ENCODE measurements around the gene HOXA13.

The HOXA13 gene

DNA sequence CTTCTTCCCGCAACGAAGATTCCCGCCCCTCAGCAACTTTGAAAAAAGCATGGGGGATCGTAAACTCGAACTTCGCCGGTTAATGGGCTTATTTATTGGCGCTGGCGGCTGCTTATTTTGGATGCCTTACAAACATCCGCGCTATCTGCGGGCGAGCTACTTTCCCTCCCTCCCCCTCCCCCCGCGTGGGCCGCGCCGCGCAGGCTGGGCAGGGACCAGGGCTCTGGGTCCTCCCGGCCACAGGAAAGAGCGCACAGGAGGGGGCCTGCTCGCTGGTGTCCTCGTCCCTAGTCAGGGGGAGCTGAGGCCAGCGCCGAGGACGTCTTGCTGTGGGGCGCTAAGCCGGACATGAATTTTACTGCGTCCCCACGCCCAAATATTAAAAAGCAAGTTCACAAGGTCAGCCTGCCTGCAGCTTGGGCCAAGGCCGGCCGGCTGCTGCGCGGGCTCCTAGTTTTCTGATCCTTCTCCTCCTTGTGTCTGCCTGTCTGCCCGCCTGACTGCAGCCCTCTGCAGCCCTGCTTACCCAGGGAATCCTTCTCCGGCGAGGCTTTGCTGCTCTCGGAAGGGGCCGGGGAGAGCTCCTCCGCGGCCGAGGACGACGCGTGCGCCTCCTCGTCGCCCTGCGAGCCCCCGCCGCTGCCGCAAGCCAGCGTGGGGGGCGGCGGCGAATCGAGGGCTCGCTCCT, 26.9 kb downstream of the HOXA13 start:
- in situ Hi-C loops (cut with HindIII; ENCODE audit: low sequenced_read_pairs), result no loop called here

DNA sequence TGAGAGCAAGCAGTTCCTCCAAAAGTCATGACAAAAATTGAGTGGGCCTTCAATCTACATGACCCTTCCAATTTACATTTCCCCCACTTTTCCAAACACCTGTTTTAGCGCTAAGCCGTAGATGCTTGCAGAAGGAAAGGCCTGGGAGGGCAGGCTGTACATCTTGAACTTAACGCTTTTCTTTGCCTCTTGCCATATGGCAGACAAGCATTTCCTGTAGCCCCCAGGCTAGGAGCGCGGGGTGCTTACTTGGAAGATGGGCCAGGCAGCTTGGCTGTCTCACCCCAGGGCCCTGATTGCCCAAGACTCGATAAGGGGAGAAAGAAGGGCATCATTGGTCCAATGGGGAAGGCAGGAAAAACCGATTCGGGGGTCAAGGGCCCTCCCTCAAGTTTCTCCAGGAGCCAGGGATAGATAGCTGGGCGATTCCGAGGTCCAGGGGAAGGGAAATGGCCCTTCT, 27.5 kb downstream of the HOXA13 start:
- in situ Hi-C loops (cut with HindIII; ENCODE audit: low sequenced_read_pairs), result no loop called here

DNA sequence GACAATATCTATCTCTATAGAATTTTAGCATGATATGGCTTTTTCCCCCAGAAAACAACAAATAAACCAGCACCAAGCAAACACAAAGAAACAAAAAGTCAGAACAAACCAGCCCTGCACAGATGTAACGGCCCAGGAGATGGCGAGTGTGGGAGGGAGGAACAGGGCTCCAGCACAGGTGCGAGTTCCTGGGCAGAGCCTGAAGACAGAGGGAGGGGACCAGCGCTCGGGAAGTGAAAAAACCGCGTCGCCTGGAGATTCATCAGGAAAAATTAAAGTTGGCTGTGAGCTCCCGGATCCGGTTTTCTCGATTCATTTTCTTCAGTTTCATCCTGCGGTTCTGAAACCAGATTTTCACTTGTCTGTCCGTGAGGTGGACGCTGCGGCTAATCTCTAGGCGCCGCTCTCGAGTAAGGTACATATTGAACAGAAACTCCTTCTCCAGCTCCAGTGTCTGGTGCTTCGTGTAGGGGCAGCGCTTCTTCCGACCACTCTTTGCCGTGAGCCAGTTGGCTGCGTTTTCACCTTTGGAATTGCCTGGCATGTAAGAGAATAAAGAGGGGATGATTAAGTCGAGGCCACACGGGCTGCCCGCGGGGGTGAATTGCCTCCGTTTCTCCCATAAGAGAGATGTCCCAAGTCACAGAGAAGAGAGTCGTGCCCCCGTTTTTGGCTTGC, 28.1 kb downstream of the HOXA13 start:
- in situ Hi-C loops (cut with HindIII; ENCODE audit: low sequenced_read_pairs), result no loop called here

DNA sequence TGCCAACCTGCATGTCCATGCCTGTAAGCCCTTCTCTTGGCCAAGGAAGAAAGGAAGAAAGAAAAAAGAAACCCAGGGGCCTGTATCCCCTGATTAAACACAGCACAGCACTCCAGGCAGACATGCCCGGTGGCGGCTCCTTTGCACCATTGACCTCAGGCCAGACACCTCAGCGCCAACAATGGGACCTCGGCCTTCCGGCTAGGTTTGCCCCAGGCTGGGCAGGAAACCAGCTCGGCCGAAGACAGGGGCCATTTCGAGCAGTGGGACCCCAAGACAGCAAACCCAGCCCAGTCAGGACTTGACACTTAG, 28.6 kb downstream of the HOXA13 start:
- in situ Hi-C loops (cut with HindIII; ENCODE audit: low sequenced_read_pairs), result no loop called here

DNA sequence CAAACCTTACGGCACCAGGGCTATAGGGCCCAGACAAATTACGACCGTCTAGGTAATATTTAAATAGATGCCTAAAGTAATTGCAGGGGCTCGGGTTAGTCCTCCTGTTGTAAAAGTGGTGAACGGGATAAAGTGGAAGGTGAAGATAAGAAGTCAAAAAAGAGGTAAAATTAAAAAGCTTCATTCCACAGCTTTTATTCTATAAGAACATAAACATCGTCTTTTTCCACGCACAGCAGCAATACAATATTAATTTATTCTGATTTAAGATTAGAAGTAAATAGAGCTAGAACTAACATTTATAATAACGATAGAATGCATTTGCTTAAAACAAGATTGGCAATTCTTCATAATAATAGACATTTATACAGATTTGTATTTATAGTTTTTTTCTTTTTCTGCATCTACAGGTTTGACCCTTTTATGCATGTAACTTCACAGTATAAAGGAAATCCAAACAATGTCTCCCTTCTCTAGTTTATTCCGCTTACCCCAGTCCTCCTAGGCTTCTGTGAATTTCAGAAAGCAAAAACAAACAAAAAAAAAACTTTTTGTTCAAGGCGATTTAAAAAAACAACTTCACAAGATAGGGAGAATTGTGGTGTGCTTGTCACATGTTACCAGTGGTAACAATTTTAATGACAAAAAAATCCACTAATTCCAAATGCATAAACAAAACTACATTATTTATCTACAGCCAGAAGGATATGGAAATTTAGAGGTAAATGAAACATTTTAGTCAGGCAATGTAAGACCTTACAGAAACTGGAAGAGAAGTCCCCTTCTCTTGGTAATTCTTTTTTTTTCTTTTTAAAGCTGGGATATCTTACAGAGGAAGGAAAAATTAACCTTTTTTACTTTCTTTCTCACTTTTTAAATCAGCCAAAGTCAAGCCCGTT, 29.2 kb downstream of the HOXA13 start:
- in situ Hi-C loops (cut with HindIII; ENCODE audit: low sequenced_read_pairs), result no loop called here

DNA sequence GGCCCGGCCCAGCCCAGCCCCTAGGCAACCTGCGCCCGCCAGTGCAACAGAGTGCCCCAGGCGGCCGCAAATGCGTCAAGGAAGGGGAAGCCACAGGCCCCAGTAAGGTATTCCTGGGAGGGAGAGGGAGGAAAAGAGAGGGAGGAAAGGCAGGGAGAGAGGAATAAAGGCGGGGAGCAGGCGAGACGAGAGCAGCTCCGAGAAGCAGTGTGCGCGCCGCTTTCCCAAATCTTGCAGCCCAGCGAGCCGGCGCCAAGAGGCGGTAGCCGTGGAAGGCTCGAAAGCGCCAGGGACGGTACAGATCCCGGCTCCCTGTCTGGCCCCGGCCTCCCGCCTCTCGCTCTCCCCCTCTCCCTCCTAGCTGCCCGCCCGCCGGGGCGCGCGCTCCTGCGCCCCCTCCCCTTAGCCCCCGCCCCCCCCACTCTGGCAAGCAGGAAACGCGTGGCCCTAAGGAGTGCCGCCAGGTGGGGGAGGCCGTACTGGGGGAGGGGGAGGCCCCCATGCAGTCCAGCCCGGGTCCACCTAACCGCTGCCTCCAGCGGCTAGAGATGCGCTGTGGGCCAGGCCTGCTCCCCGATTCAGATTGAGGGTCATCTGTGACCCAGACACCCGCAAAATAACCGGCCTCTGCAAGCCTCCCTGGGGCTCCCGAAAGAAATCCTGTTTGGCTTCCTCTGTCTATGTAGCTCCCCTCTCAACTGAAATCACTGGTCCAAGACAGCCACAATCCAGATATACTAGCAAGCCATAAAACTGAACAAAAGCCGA, 30.0 kb downstream of the HOXA13 start:
- in situ Hi-C loops (cut with HindIII; ENCODE audit: low sequenced_read_pairs), result loop anchor here (10.0 kb wide), 1 partner anchor 315 kb away; no protein-coding TSS in a partner anchor

DNA sequence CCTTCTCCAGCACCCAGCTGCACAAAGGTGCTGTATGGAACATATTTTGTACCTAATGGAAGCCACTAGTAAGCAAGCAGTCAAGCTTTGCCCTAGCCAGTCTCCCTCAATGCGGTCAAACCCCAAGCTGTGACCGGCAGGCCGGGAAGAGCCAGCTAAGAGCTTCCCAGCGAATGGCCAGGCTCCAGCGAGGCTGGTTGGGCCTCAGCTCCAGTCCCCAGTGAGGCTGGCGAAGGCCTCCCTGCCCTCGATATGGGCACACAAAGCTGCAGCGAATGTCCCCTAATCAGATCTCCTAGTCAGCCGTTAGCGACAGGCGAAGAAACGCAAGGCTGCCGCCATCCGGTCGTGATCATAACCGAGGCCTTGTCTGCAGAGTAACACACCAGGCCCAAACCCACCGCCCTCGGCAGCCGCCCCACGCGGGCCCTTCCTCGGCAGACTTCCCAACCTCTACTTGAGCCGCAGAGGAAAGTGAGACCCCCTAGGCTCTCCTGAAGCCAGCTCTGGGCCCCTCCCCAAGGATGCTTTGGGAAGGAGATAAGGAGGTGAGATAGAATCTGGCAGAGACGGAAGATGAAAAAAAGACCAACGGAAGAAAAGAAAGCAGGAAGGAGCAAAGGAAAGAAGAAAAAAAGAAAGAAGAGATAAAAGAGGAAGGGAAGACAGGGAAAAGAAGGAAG, 31.5 kb downstream of the HOXA13 start:
- in situ Hi-C loops (cut with HindIII; ENCODE audit: low sequenced_read_pairs), result loop anchor here (10.0 kb wide), 1 partner anchor 314 kb away; no protein-coding TSS in a partner anchor

DNA sequence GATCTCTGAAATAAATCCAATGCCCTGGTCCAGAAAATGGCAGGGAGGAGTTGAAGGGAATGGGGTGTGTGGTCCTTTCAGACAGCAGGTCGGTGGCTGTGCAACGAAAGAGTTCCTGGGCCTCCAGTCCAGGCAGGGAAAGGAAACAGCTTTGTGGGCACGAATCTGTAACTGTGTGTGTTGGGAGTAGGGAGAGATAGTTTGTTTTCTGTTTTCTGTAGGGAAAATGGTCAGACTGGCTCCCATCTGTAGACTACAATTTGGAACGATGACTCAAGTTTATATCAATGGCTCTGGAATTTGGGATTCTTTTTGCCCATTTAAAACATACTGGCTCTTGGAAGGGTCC, 32.0 kb downstream of the HOXA13 start:
- in situ Hi-C loops (cut with HindIII; ENCODE audit: low sequenced_read_pairs), result loop anchor here (10.0 kb wide), 1 partner anchor 313 kb away; no protein-coding TSS in a partner anchor

DNA sequence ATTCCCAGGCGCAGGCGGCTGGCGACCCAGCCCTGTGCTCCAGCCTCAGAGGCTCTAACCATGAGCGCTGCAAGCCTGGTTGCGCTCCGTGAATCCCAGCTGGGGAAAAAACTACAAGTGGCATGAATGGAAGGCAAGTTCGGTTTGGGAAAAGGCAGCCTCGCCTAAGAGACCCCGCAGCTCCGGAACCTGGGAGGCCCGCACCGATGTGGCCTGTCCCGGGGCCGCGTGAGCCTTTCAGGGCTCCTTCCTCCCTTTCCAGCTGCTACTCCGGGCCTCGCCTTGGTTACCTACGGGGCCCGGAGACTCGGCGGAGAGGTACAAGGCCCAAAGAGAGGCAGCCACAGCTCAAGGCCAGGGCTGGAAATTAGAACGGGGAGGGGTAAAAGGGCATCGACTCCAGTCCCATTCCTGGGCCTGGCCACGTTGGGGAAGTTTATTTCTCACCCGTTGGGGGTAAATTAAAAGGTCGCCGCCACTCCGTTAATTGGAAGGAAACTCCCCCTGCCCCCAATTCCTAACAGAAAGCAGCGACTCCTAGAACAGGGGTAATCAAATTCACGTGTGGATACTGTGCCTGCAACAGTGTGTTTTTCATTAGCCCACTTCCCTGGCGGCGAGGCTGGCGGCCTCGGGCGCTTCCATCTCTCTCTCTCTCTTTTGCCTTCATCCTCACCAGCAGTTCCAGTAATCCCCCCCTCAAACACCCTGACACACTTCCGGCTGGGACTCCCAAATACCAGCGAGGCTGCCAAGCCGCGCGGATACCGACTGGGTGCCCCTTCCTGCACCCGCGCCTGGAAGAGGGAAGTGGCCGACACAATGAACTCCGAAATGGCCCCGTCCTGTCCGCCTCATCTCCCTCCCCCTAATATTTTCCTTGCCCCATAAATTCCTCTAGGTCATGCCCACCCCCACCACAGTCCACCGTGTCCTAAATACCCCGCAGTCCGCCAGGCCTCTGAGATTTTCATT, 33.1 kb downstream of the HOXA13 start:
- in situ Hi-C loops (cut with HindIII; ENCODE audit: low sequenced_read_pairs), result loop anchor here (10.0 kb wide), 1 partner anchor 312 kb away; no protein-coding TSS in a partner anchor

DNA sequence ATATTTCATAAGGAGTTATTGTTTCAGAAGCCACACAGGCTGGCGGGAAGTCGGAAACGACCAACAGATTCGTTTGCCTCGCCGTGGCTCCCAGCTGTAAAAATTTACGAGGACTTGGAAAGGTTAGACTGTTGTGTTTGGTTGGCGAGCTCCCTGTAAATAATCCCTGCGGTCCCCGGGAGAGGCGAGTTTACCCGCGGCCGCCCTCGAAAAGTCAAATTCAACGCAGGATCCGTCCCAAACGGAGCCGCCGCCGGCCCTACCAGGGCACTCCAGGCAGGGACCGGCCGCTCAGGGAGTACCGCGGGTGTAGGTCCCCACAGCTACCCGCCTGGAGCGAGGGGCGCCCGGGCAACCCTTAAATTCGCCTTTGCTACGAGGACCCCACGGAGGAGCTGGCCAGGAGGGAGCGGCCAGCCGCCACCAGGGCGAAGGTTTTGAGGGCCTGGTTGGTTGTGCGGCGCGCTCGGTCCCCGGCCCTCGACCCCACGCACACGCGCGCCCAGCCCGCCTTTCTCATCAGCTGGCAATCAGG, 33.8 kb downstream of the HOXA13 start:
- in situ Hi-C loops (cut with HindIII; ENCODE audit: low sequenced_read_pairs), result loop anchor here (10.0 kb wide), 1 partner anchor 311 kb away; no protein-coding TSS in a partner anchor

DNA sequence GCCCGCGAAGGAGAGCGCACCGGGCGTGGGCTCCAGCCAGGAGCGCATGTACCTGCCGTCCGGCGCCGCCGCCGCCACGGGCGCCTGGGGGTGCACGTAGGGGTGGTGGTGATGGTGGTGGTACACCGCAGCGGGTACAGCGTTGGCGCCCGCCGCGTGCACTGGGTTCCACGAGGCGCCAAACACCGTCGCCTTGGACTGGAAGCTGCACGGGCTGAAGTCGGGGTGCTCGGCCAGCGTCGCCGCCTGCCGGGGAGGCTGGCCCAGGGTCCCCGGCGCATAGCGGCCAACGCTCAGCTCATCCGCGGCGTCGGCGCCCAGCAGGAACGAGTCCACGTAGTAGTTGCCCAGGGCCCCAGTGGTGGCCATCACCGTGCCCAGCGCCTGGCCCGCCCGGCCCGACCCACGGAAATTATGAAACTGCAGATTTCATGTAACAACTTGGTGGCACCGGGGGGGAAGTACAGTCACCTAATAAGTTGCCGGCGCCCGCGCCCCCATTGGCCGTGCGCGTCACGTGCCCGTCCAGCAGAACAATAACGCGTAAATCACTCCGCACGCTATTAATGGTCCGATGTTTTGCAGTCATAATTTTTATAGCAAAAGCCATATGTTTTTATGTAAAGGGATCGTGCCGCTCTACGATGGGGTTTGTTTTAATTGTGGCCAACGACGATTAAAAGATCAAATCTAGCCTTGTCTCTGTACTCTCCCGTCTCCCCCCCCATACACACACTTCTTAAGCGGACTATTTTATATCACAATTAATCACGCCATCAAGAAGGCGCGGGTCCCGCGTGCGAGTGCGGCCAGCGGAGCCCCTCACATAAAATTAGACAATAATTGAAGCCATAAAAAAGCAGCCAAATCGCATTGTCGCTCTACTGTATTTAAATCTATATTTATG, 34.5 kb downstream of the HOXA13 start, which contains the start of gene HOXA9:
HOXA9 (minus strand) TSS at position 449 of the 907 bp plus-strand sequence; CDS start at position 369, 80 bp downstream.
- in situ Hi-C loops (cut with HindIII; ENCODE audit: low sequenced_read_pairs), result loop anchor here (10.0 kb wide), 1 partner anchor 311 kb away; no protein-coding TSS in a partner anchor

DNA sequence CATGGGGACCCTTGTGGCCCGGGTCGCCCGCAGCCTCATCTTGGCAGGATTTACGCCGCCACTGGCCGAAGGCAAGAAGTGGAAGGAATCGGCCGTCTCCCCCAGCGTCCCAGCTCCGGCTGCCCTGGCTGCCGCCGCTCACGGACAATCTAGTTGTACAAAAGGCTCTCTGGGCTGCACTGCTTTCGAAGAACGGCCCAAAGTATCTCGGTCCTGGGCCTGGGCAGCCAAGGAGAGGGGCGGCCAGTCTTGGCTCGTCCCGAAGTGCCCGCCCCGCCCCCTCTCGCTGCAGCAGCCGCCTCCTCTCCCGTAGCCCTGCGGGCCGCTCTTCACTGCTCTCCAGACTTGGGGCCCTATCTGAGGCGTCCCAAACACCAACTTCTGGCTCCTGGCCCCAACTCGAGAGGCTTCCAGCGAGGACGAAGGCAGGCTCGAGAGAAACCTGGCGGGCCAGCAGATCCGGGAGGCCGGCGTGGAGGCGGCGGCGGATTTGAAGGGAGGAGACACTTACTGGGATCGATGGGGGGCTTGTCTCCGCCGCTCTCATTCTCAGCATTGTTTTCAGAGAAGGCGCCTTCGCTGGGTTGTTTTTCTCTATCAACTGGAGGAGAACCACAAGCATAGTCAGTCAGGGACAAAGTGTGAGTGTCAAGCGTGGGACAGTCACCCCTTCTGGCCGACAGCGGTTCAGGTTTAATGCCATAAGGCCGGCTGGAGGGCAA, 35.4 kb downstream of the HOXA13 start:
- in situ Hi-C loops (cut with HindIII; ENCODE audit: low sequenced_read_pairs), result loop anchor here (5.0 to 10.0 kb wide), 2 partner anchors 37 to 310 kb away; no protein-coding TSS in a partner anchor

DNA sequence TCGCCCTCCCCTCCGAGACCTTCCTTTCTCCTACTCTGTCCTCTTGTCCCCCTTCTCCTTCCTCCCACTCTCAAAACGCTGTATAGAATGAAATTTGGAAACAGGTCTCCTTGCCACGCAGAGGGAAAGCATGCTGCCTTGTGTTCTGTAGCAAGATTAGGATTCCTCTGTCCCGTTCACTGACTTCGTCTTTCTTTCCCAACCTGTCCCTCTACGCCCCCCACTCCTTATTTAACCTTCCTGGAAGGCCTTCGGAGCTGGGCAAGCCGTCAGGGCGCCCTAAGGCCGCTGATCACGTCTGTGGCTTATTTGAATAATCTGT, 35.9 kb downstream of the HOXA13 start:
- in situ Hi-C loops (cut with HindIII; ENCODE audit: low sequenced_read_pairs), result loop anchor here (5.0 to 10.0 kb wide), 2 partner anchors 37 to 309 kb away; no protein-coding TSS in a partner anchor

DNA sequence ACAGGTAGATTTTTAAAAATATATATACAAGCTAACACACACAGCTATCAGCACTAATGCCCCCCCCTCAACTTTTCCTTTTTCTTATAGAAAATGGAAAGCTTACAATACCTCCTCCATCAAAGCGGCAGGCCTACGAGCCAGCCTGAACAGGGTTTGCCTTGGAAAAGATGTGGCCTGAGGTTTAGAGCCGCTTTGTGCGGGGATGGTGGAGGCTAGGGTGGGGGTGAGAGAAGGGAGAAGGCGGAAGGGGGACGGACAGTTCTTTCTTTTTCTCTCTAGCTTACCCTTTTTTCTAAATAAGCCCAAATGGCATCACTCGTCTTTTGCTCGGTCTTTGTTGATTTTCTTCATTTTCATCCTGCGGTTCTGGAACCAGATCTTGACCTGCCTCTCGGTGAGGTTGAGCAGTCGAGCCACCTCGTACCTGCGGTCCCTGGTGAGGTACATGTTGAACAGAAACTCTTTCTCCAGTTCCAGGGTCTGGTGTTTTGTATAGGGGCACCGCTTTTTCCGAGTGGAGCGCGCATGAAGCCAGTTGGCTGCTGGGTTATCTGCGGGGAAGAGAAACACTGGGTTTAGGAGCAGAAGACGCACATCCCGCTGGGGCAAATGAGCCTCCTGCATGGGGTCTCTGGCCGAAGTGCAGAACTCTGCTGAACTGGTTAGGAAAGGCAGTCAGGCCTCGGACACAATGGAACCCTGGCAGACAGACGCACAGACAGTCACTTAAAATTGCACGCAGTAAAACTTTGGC, 36.4 kb downstream of the HOXA13 start:
- in situ Hi-C loops (cut with HindIII; ENCODE audit: low sequenced_read_pairs), result loop anchor here (5.0 to 10.0 kb wide), 2 partner anchors 36 to 309 kb away; no protein-coding TSS in a partner anchor

DNA sequence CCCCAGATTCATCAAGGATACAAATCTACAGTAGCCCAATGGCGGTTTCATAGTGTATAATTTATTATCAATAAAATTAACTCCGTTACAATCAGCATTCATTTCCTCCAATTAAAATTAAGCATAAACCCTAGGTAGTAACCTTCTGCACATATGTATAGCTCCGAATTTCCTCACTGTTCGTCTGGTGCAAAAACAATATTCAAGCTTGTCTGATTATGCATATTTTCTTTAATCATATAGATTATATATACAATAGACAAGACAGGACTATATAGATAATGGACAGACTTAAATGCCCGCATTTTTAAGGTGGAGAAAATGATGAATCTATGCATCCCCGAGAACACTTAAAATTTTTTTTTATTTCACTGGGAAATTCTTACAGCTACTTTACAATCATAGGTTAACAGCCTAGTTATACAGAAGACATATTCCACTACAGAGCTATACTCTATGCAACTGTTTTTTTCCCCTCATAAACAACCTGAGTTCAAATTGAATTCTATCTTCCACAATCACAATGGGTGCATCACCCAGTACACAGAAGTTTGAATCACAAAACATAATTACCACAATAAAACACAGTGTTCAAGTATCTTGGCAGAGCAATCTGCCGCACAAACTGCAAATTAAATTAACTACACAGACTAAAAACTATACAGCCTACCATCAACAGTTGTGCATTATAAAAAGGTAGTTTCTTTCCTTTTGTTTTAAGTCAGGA, 37.2 kb downstream of the HOXA13 start:
- in situ Hi-C loops (cut with HindIII; ENCODE audit: low sequenced_read_pairs), result loop anchor here (5.0 to 10.0 kb wide), 2 partner anchors 35 to 308 kb away; no protein-coding TSS in a partner anchor

Measured in DLD1 (cell line).